ENCODE results near the gene LUC7L3. TPM values are rescaled to one million over a fixed set of nuclear protein-coding genes. Genes with fewer than 3 reads are reported as not detected.

LUC7L3 gene
- total RNA-seq, 1 experiment from 2014 or later: 136 TPM

- no peaks in the 10 kb centered on the region for H3K4me1 ChIP-seq (ENCODE audit: control insufficient read depth, insufficient read depth, low read length)
- H3K4me3 ChIP-seq (ENCODE audit: low read depth in 2 of 2, low read length in 2 of 2): no peak overlapping the region
- in situ Hi-C loops (cut with HindIII; ENCODE audit: low pct_unique_long_range_greater_than_20kb, low sequenced_read_pairs) (no loop called here), intact Hi-C loops (cut with micrococcal nuclease; ENCODE audit: unreplicated experiment) (no loop called here)
- no TSS peak for BruUV-seq (replicated peaks)
- no peak for TF ChIP-seq TCF7L2 (IDR thresholded peaks at IDR 0.05; ENCODE audit: low read depth, low read length)
- no peak for TF ChIP-seq SIN3A (IDR thresholded peaks at IDR 0.05; ENCODE audit: borderline replicate concordance, insufficient read depth, low read depth, low read length)
- TF ChIP-seq POLR2AphosphoS5 (IDR thresholded peaks at IDR 0.05; ENCODE audit: low read depth, low read length): no peak
- TF ChIP-seq REST (IDR thresholded peaks at IDR 0.05; ENCODE audit: insufficient read depth in 1 of 2, low read depth in 2 of 2, low read length in 1 of 2): no peak
- TF ChIP-seq, protein P1, sequence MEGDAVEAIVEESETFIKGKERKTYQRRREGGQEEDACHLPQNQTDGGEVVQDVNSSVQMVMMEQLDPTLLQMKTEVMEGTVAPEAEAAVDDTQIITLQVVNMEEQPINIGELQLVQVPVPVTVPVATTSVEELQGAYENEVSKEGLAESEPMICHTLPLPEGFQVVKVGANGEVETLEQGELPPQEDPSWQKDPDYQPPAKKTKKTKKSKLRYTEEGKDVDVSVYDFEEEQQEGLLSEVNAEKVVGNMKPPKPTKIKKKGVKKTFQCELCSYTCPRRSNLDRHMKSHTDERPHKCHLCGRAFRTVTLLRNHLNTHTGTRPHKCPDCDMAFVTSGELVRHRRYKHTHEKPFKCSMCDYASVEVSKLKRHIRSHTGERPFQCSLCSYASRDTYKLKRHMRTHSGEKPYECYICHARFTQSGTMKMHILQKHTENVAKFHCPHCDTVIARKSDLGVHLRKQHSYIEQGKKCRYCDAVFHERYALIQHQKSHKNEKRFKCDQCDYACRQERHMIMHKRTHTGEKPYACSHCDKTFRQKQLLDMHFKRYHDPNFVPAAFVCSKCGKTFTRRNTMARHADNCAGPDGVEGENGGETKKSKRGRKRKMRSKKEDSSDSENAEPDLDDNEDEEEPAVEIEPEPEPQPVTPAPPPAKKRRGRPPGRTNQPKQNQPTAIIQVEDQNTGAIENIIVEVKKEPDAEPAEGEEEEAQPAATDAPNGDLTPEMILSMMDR (IDR thresholded peaks at IDR 0.05): no peak
- ATAC-seq (no peak), DNase-seq (ENCODE audit: low read depth, low spot score) (no peak)
- no peaks in the 10 kb centered on the region for H3K36me3 ChIP-seq (ENCODE audit: control insufficient read depth, insufficient read depth, low read length)
- no peak overlapping the region for H3K27ac ChIP-seq (ENCODE audit: low read length)
- H3K9me3 ChIP-seq (ENCODE audit: control insufficient read depth, insufficient read depth, low read depth, low read length): no peaks in the 10 kb centered on the region
- ChIA-PET POLR2A (interaction anchor here (0.6 kb wide), 1 partner anchor 159 kb away, joined by 3 read pairs; no protein-coding TSS in a partner anchor), CTCF (interaction anchor here (0.7 to 3.9 kb wide), 2 partner anchors 56 to 66 kb away, joined by 4 to 51 read pairs; no protein-coding TSS in a partner anchor)
- no peaks in the 10 kb centered on the region for H3K27me3 ChIP-seq (ENCODE audit: control insufficient read depth, insufficient read depth, low read length)
Measured at GRCh38 chr17:50785946-50786570, 66.7 kb downstream of the LUC7L3 start.

- H3K36me3 ChIP-seq (ENCODE audit: control insufficient read depth, insufficient read depth, low read length): no peaks in the 10 kb centered on the region
- no peaks in the 10 kb centered on the region for H3K27me3 ChIP-seq (ENCODE audit: control insufficient read depth, insufficient read depth, low read length)
- TF ChIP-seq, protein P1 (IDR thresholded peaks at IDR 0.05): no peak
- TF ChIP-seq TCF7L2 (IDR thresholded peaks at IDR 0.05; ENCODE audit: low read depth, low read length) (no peak), SIN3A (IDR thresholded peaks at IDR 0.05; ENCODE audit: borderline replicate concordance, insufficient read depth, low read depth, low read length) (no peak), REST (IDR thresholded peaks at IDR 0.05; ENCODE audit: insufficient read depth in 1 of 2, low read depth in 2 of 2, low read length in 1 of 2) (no peak), POLR2AphosphoS5 (IDR thresholded peaks at IDR 0.05; ENCODE audit: low read depth, low read length) (no peak)
- no peaks in the 10 kb centered on the region for H3K4me1 ChIP-seq (ENCODE audit: control insufficient read depth, insufficient read depth, low read length)
- no peak overlapping the region for H3K27ac ChIP-seq (ENCODE audit: low read length)
- in situ Hi-C loops (cut with HindIII; ENCODE audit: low pct_unique_long_range_greater_than_20kb, low sequenced_read_pairs): no loop called here
- intact Hi-C loops (cut with micrococcal nuclease; ENCODE audit: unreplicated experiment): no loop called here
- CTCF ChIA-PET: no interaction called here
- no peak for DNase-seq (ENCODE audit: low read depth, low spot score)
- no peak overlapping the region for H3K4me3 ChIP-seq (ENCODE audit: low read depth in 2 of 2, low read length in 2 of 2)
- H3K9me3 ChIP-seq (ENCODE audit: control insufficient read depth, insufficient read depth, low read depth, low read length): no peaks in the 10 kb centered on the region
- POLR2A ChIA-PET: interaction anchor here (0.7 kb wide), 2 partner anchors 85 to 139 kb away, joined by 3 to 4 read pairs; no protein-coding TSS in a partner anchor
- BruUV-seq (replicated peaks): no TSS peak
- ATAC-seq: no peak
Measured at GRCh38 chr17:50787106-50787505, 67.7 kb downstream of the LUC7L3 start.

Data from Panc1 (cell line).